ENCODE measurements around the gene ADGRB3. TPM values are rescaled to one million over a fixed set of nuclear protein-coding genes. Genes with fewer than 3 reads are reported as not detected.

Gene ADGRB3
- total RNA-seq, 1 donor from 2014 or later = 8.9 TPM

DNA sequence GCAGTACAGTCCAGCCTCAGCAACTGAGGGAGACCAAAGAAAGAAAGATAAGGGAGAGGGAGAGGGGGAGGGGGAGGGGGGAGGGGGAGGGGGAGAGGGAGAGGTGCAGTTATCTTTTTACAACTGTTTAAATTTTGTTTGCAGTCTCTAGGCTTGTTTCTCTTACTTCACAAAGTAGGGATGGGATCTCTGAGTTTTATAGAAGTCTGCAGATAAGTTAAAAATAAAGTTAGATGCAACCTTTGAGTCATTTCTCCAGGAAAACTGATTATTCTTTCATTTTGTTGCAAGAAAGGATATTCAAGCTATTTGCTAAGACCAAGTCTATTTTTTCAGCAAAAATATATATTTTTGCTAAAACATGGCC is 487.3 kb downstream of the ADGRB3 start:
- no peak overlapping the region for H3K27ac Mint-ChIP-seq (ENCODE audit: unreplicated experiment)
- H3K4me3 Mint-ChIP-seq (ENCODE audit: unreplicated experiment) = no peak overlapping the region
- no peaks in the 10 kb centered on the region for H3K4me1 Mint-ChIP-seq (ENCODE audit: unreplicated experiment)
- H3K27me3 Mint-ChIP-seq (ENCODE audit: unreplicated experiment) = no peaks in the 10 kb centered on the region
- no peak for TF ChIP-seq CTCF (IDR thresholded peaks at IDR 0.05)
- H3K36me3 Mint-ChIP-seq (ENCODE audit: unreplicated experiment) = no peaks in the 10 kb centered on the region
- DNase-seq (ENCODE audit: extremely low spot score, unreplicated experiment) = no peak
- no peaks in the 10 kb centered on the region for H3K9me3 Mint-ChIP-seq (ENCODE audit: unreplicated experiment)

DNA sequence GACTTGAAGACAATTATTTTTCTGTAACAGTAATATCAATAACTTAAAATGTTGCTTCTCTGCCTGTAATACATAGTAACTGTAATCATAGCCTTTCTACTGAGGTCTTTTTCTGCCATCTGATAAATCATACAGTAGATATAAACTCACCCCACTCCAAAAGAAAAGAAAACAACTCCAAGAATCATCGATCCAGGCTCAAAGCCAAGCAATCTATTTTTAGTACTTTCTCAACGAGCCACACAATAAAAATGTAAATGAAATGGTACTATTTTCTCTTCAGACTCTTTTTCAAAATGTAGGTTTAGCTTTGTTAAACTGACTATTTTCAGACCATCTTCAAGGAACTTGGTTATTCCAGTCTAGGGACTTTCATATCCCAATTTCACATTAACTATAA is 493.3 kb downstream of the ADGRB3 start:
- Mint-ChIP-seq H3K27me3 (ENCODE audit: unreplicated experiment) (no peaks in the 10 kb centered on the region), H3K27ac (ENCODE audit: unreplicated experiment) (no peak overlapping the region), H3K9me3 (ENCODE audit: unreplicated experiment) (peaks cover 6% of the 10 kb centered on the region), H3K4me1 (ENCODE audit: unreplicated experiment) (peaks cover 7% of the 10 kb centered on the region), H3K36me3 (ENCODE audit: unreplicated experiment) (no peaks in the 10 kb centered on the region), H3K4me3 (ENCODE audit: unreplicated experiment) (no peak overlapping the region)
- DNase-seq (ENCODE audit: extremely low spot score, unreplicated experiment) = no peak
- TF ChIP-seq CTCF (IDR thresholded peaks at IDR 0.05) = no peak

DNA sequence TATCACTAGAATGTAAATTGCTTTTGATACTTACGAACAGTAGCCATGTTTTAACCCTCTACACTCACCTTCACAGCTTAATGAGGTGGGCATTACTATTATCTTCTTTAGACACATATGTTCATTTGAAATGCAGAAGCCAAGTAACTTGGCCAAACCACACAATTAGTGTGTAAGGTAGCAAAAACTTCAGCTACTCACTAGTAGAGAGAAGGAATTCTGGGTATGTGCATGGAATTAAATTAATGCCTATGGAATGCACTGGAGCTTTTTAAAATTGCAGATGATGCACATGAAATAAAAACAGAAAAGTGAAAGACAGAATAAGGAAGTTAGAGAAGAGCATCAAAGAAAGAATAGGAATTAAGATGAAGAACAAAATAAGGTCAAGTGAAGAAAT is 494.0 kb downstream of the ADGRB3 start:
- Mint-ChIP-seq H3K27ac (ENCODE audit: unreplicated experiment) (no peak overlapping the region), H3K9me3 (ENCODE audit: unreplicated experiment) (peaks cover 6% of the 10 kb centered on the region), H3K27me3 (ENCODE audit: unreplicated experiment) (no peaks in the 10 kb centered on the region), H3K36me3 (ENCODE audit: unreplicated experiment) (no peaks in the 10 kb centered on the region), H3K4me3 (ENCODE audit: unreplicated experiment) (no peak overlapping the region), H3K4me1 (ENCODE audit: unreplicated experiment) (peaks cover 7% of the 10 kb centered on the region)
- DNase-seq (ENCODE audit: extremely low spot score, unreplicated experiment) = no peak
- no peak for TF ChIP-seq CTCF (IDR thresholded peaks at IDR 0.05)

GRCh38 chr6:69135927-69136326 is 500.8 kb downstream of the ADGRB3 start:
- no peak overlapping the region for H3K4me3 Mint-ChIP-seq (ENCODE audit: unreplicated experiment)
- peaks cover 9% of the 10 kb centered on the region for H3K9me3 Mint-ChIP-seq (ENCODE audit: unreplicated experiment)
- no peaks in the 10 kb centered on the region for H3K36me3 Mint-ChIP-seq (ENCODE audit: unreplicated experiment)
- DNase-seq (ENCODE audit: extremely low spot score, unreplicated experiment) = no peak
- peaks cover 9% of the 10 kb centered on the region for H3K4me1 Mint-ChIP-seq (ENCODE audit: unreplicated experiment)
- H3K27me3 Mint-ChIP-seq (ENCODE audit: unreplicated experiment) = no peaks in the 10 kb centered on the region
- TF ChIP-seq CTCF (IDR thresholded peaks at IDR 0.05) = no peak
- H3K27ac Mint-ChIP-seq (ENCODE audit: unreplicated experiment) = no peak overlapping the region

GRCh38 chr6:69138148-69138547 is 503.1 kb downstream of the ADGRB3 start:
- Mint-ChIP-seq H3K27me3 (ENCODE audit: unreplicated experiment) (no peaks in the 10 kb centered on the region), H3K9me3 (ENCODE audit: unreplicated experiment) (peaks cover 7% of the 10 kb centered on the region), H3K27ac (ENCODE audit: unreplicated experiment) (no peak overlapping the region), H3K4me3 (ENCODE audit: unreplicated experiment) (no peak overlapping the region), H3K4me1 (ENCODE audit: unreplicated experiment) (peaks cover 9% of the 10 kb centered on the region), H3K36me3 (ENCODE audit: unreplicated experiment) (no peaks in the 10 kb centered on the region)
- TF ChIP-seq CTCF (IDR thresholded peaks at IDR 0.05) = no peak
- no peak for DNase-seq (ENCODE audit: extremely low spot score, unreplicated experiment)

Measured in osteocyte (in vitro differentiated cells).